GM23338 (cell line): ENCODE measurements around the gene RIT1. TPM values are rescaled to one million over a fixed set of nuclear protein-coding genes. Genes with fewer than 3 reads are reported as not detected.

Experiments
- ATAC-seq: fragments of 200-7000 bp; cut with Tn5 transposase; 3 replicates; pipeline ENCODE4 v1.9.1; 2020
- DNase-seq: peaks from one replicate; pipeline ENCODE4 v3.0.0-alpha.2; 2015; ENCODE audit warnings: low spot score
- H2AFZ ChIP-seq: fragments of 200-600 bp; sonication (generic); 2 replicates; pipeline ENCODE4 v1.8.0; 2016; ENCODE audit warnings: antibody characterized with exemption, mild to moderate bottlenecking, moderate library complexity
- H3F3A ChIP-seq: fragments of 200-600 bp; sonication (generic); replicated peaks from 2 replicates; pipeline ENCODE4 v1.8.0; 2017; ENCODE audit warnings: antibody characterized with exemption, mixed run types, low read depth
- H3K27ac ChIP-seq: fragments of 200-600 bp; sonication (generic); 2 replicates; pipeline ENCODE4 v1.6.1; 2016; ENCODE audit warnings: low read depth
- H3K27me3 ChIP-seq: fragments of 200-600 bp; sonication (generic); 2 replicates; pipeline ENCODE4 v1.8.0; 2016; ENCODE audit warnings: mild to moderate bottlenecking, mixed run types, moderate library complexity; ENCODE audit not compliant: insufficient read depth
- H3K36me3 ChIP-seq: fragments of 200-600 bp; sonication (generic); 2 replicates; pipeline ENCODE4 v1.8.0; 2016; ENCODE audit warnings: mild to moderate bottlenecking; ENCODE audit not compliant: insufficient read depth
- H3K4me1 ChIP-seq: fragments of 200-600 bp; sonication (generic); 2 replicates; pipeline ENCODE4 v1.8.0; 2016; ENCODE audit warnings: mild to moderate bottlenecking, moderate library complexity; ENCODE audit not compliant: insufficient read depth
- H3K4me2 ChIP-seq: fragments of 200-600 bp; sonication (generic); 2 replicates; pipeline ENCODE4 v1.7.1; 2017; ENCODE audit warnings: mixed run types
- H3K4me3 ChIP-seq: fragments of 200-600 bp; sonication (generic); 2 replicates; pipeline ENCODE4 v1.6.1; 2016; ENCODE audit warnings: mixed run types
- H3K79me2 ChIP-seq: fragments of 200-600 bp; sonication (generic); replicated peaks from 2 replicates; pipeline ENCODE4 v1.8.0; 2017; ENCODE audit warnings: mild to moderate bottlenecking; ENCODE audit not compliant: insufficient read depth
- H3K9me2 ChIP-seq: fragments of 200-600 bp; sonication (generic); 2 replicates; pipeline ENCODE4 v1.8.0; 2017; ENCODE audit not compliant: insufficient read depth
- H4K20me1 ChIP-seq: fragments of 200-600 bp; sonication (generic); replicated peaks from 2 replicates; pipeline ENCODE4 v1.8.0; 2017; ENCODE audit warnings: mild to moderate bottlenecking; ENCODE audit not compliant: insufficient read depth
- H3K27ac Mint-ChIP-seq: 2 replicates; pipeline ENCODE4 v1.8.0; 2020; ENCODE audit warnings: inconsistent platforms, mild to moderate bottlenecking, moderate library complexity, mixed read lengths
- H3K27me3 Mint-ChIP-seq: 3 replicates; pipeline ENCODE4 v1.8.0; 2022; ENCODE audit warnings: low read depth, mild to moderate bottlenecking, moderate library complexity, mixed read lengths, inconsistent platforms; ENCODE audit not compliant: insufficient read depth, poor library complexity
- H3K36me3 Mint-ChIP-seq: 3 replicates; pipeline ENCODE4 v1.8.0; 2021; ENCODE audit warnings: low read depth, mild to moderate bottlenecking, inconsistent platforms, moderate library complexity, mixed read lengths
- H3K4me1 Mint-ChIP-seq: 3 replicates; pipeline ENCODE4 v1.8.0; 2020; ENCODE audit warnings: mild to moderate bottlenecking, inconsistent platforms, mixed read lengths
- H3K4me3 Mint-ChIP-seq: 3 replicates; pipeline ENCODE4 v1.8.0; 2021; ENCODE audit warnings: moderate library complexity, mild to moderate bottlenecking, inconsistent platforms, mixed read lengths
- H3K9me3 Mint-ChIP-seq: 3 replicates; pipeline ENCODE4 v1.8.0; 2020; ENCODE audit warnings: moderate library complexity, mild to moderate bottlenecking, inconsistent platforms, mixed read lengths
- EZH2 ChIP-seq: fragments of 200-600 bp; sonication (generic); IDR thresholded peaks from one replicate; pipeline ENCODE4 v1.8.0; 2017; ENCODE audit warnings: antibody characterized with exemption, mild to moderate bottlenecking, low read depth; ENCODE audit not compliant: unreplicated experiment
- EZH2phosphoT487 ChIP-seq: fragments of 200-600 bp; sonication (generic); IDR thresholded peaks from one replicate; pipeline ENCODE4 v1.8.1; 2018; ENCODE audit warnings: antibody characterized with exemption; ENCODE audit not compliant: unreplicated experiment
- JUNB ChIP-seq: IDR thresholded peaks from one replicate; pipeline ENCODE4 v1.6.1; 2016; ENCODE audit warnings: antibody characterized with exemption; ENCODE audit not compliant: unreplicated experiment
- POLR2AphosphoS5 ChIP-seq: IDR thresholded peaks from 2 replicates; pipeline ENCODE4 v1.6.1; 2016; ENCODE audit warnings: antibody characterized with exemption, low read depth
- ZNF114 ChIP-seq: fragments of 250-450 bp; sonication (Bioruptor Pico); IDR thresholded peaks from 2 replicates; pipeline ENCODE4 v1.5.0; 2020; ENCODE audit warnings: mild to moderate bottlenecking, moderate library complexity
- ZNF331 ChIP-seq: fragments of 250-450 bp; sonication (Bioruptor Pico); IDR thresholded peaks from 2 replicates; pipeline ENCODE4 v1.5.0; 2020; ENCODE audit warnings: low read depth, mild to moderate bottlenecking, moderate library complexity
- polyA plus RNA-seq: library from polyadenylated mRNA; unstranded; fragments of >200 nt; fragmentation: Nextera tagmentation; extraction: Ambion mirVana; gene quantifications from 2 replicates; pipeline ENCODE4 v1.2.1, GENCODE V29; 2016
- total RNA-seq: library from RNA; depleted of rRNA; stranded (reverse); fragments of >200 nt; shearing (Covaris generic); gene quantifications from 2 replicates; pipeline ENCODE4 v1.2.3, GENCODE V29; 2014
- TF ChIP-seq, protein P1 (sequence below), 2 experiments: fragments of 200-600 bp in 1 of 2; sonication (generic) in 1 of 2; conservative IDR thresholded peaks; 2 replicates each; pipeline versions ENCODE4 v1.5.1 to v1.6.1; 2016 to 2017; ENCODE audit warnings: antibody characterized with exemption in 2 of 2, low read depth in 2 of 2, mild to moderate bottlenecking in 2 of 2, moderate library complexity in 1 of 2
- TF ChIP-seq, protein P2 (sequence below): fragments of 250-450 bp; sonication (Bioruptor Pico); IDR thresholded peaks from 2 replicates; pipeline ENCODE4 v1.5.0; 2020; ENCODE audit warnings: mild to moderate bottlenecking, moderate library complexity
- TF ChIP-seq, protein P3 (sequence below): IDR thresholded peaks from one replicate; pipeline ENCODE4 v1.6.1; 2018; ENCODE audit warnings: antibody characterized with exemption; ENCODE audit not compliant: unreplicated experiment
- TF ChIP-seq, protein P4 (sequence below): IDR thresholded peaks from 2 replicates; pipeline ENCODE4 v1.6.1; 2016; ENCODE audit warnings: antibody characterized with exemption

Gene RIT1
- total and polyA plus RNA-seq, 2 experiments from 2014 or later: 21.5 to 24.4 TPM

DNA sequence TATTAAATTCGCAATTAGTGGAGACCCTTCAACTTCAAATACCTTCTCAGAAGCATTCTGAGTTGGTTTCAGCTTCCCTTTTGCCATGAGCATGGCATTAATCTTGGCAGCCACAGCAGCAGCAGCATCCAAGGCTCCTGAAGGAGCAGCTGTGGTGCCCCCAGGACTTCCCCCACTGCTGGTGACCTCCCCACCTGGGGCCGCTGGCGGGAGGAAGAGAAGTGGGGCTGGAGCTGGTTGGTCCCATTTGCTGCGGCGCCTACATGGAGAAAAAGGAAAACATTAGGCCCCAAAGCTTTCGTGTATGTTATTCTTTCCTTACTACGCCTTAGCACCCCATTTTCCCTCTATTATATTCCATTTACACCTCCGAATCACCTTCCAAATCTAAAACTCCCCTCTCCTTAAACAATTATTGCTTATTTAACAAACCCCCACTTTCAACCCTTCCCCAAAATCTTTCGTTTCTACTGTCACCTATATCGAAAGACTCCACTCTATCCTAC, 22.5 kb upstream of the RIT1 start:
- Mint-ChIP-seq H3K9me3 (no peaks in the 10 kb centered on the region), H3K27me3 (peaks cover 6% of the 10 kb centered on the region)
- DNase-seq: no peak

More for the DNA sequence above, 22.5 kb upstream of the RIT1 start:
- Histone ChIP-seq H3K79me2 (peaks cover 55% of the 10 kb centered on the region), H3F3A (peaks cover 13% of the 10 kb centered on the region), H4K20me1 (peaks cover 42% of the 10 kb centered on the region), H3K27ac (peak overlapping the region; percentile 82), H2AFZ (no peak overlapping the region), H3K27me3 (no peaks in the 10 kb centered on the region), H3K9me2 (no peaks in the 10 kb centered on the region), H3K4me3 (peak overlapping the region; percentile 81), H3K4me2 (peak overlapping the region; percentile 94), H3K4me1 (peaks cover 16% of the 10 kb centered on the region), H3K36me3 (peaks cover 44% of the 10 kb centered on the region)
- Mint-ChIP-seq H3K36me3 (peaks cover 10% of the 10 kb centered on the region), H3K4me1 (peaks cover 12% of the 10 kb centered on the region; the same call in 2 of the 3 replicates), H3K27ac (no peak overlapping the region), H3K4me3 (no peak overlapping the region)
- no peak for TF ChIP-seq EZH2phosphoT487
- TF ChIP-seq JUNB: no peak
- no peak for TF ChIP-seq ZNF331 (CRISPR knock-in tag)
- TF ChIP-seq, protein P1, sequence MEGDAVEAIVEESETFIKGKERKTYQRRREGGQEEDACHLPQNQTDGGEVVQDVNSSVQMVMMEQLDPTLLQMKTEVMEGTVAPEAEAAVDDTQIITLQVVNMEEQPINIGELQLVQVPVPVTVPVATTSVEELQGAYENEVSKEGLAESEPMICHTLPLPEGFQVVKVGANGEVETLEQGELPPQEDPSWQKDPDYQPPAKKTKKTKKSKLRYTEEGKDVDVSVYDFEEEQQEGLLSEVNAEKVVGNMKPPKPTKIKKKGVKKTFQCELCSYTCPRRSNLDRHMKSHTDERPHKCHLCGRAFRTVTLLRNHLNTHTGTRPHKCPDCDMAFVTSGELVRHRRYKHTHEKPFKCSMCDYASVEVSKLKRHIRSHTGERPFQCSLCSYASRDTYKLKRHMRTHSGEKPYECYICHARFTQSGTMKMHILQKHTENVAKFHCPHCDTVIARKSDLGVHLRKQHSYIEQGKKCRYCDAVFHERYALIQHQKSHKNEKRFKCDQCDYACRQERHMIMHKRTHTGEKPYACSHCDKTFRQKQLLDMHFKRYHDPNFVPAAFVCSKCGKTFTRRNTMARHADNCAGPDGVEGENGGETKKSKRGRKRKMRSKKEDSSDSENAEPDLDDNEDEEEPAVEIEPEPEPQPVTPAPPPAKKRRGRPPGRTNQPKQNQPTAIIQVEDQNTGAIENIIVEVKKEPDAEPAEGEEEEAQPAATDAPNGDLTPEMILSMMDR (conservative IDR thresholded peaks at IDR 0.05; ENCODE audit: low read depth in 2 of 2): no peak
- no peak for TF ChIP-seq EZH2
- no peak for TF ChIP-seq POLR2AphosphoS5
- TF ChIP-seq ZNF114 (CRISPR knock-in tag): no peak
- TF ChIP-seq, protein P2, sequence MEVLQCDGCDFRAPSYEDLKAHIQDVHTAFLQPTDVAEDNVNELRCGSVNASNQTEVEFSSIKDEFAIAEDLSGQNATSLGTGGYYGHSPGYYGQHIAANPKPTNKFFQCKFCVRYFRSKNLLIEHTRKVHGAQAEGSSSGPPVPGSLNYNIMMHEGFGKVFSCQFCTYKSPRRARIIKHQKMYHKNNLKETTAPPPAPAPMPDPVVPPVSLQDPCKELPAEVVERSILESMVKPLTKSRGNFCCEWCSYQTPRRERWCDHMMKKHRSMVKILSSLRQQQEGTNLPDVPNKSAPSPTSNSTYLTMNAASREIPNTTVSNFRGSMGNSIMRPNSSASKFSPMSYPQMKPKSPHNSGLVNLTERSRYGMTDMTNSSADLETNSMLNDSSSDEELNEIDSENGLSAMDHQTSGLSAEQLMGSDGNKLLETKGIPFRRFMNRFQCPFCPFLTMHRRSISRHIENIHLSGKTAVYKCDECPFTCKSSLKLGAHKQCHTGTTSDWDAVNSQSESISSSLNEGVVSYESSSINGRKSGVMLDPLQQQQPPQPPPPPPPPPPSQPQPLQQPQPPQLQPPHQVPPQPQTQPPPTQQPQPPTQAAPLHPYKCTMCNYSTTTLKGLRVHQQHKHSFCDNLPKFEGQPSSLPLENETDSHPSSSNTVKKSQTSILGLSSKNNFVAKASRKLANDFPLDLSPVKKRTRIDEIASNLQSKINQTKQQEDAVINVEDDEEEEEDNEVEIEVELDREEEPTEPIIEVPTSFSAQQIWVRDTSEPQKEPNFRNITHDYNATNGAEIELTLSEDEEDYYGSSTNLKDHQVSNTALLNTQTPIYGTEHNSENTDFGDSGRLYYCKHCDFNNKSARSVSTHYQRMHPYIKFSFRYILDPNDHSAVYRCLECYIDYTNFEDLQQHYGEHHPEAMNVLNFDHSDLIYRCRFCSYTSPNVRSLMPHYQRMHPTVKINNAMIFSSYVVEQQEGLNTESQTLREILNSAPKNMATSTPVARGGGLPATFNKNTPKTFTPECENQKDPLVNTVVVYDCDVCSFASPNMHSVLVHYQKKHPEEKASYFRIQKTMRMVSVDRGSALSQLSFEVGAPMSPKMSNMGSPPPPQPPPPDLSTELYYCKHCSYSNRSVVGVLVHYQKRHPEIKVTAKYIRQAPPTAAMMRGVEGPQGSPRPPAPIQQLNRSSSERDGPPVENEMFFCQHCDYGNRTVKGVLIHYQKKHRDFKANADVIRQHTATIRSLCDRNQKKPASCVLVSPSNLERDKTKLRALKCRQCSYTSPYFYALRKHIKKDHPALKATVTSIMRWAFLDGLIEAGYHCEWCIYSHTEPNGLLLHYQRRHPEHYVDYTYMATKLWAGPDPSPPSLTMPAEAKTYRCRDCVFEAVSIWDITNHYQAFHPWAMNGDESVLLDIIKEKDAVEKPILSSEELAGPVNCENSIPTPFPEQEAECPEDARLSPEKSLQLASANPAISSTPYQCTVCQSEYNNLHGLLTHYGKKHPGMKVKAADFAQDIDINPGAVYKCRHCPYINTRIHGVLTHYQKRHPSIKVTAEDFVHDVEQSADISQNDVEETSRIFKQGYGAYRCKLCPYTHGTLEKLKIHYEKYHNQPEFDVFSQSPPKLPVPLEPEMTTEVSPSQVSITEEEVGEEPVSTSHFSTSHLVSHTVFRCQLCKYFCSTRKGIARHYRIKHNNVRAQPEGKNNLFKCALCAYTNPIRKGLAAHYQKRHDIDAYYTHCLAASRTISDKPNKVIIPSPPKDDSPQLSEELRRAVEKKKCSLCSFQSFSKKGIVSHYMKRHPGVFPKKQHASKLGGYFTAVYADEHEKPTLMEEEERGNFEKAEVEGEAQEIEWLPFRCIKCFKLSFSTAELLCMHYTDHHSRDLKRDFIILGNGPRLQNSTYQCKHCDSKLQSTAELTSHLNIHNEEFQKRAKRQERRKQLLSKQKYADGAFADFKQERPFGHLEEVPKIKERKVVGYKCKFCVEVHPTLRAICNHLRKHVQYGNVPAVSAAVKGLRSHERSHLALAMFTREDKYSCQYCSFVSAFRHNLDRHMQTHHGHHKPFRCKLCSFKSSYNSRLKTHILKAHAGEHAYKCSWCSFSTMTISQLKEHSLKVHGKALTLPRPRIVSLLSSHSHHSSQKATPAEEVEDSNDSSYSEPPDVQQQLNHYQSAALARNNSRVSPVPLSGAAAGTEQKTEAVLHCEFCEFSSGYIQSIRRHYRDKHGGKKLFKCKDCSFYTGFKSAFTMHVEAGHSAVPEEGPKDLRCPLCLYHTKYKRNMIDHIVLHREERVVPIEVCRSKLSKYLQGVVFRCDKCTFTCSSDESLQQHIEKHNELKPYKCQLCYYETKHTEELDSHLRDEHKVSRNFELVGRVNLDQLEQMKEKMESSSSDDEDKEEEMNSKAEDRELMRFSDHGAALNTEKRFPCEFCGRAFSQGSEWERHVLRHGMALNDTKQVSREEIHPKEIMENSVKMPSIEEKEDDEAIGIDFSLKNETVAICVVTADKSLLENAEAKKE (CRISPR knock-in tag): no peak
- TF ChIP-seq, protein P3, sequence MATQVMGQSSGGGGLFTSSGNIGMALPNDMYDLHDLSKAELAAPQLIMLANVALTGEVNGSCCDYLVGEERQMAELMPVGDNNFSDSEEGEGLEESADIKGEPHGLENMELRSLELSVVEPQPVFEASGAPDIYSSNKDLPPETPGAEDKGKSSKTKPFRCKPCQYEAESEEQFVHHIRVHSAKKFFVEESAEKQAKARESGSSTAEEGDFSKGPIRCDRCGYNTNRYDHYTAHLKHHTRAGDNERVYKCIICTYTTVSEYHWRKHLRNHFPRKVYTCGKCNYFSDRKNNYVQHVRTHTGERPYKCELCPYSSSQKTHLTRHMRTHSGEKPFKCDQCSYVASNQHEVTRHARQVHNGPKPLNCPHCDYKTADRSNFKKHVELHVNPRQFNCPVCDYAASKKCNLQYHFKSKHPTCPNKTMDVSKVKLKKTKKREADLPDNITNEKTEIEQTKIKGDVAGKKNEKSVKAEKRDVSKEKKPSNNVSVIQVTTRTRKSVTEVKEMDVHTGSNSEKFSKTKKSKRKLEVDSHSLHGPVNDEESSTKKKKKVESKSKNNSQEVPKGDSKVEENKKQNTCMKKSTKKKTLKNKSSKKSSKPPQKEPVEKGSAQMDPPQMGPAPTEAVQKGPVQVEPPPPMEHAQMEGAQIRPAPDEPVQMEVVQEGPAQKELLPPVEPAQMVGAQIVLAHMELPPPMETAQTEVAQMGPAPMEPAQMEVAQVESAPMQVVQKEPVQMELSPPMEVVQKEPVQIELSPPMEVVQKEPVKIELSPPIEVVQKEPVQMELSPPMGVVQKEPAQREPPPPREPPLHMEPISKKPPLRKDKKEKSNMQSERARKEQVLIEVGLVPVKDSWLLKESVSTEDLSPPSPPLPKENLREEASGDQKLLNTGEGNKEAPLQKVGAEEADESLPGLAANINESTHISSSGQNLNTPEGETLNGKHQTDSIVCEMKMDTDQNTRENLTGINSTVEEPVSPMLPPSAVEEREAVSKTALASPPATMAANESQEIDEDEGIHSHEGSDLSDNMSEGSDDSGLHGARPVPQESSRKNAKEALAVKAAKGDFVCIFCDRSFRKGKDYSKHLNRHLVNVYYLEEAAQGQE: no peak
- TF ChIP-seq, protein P4, sequence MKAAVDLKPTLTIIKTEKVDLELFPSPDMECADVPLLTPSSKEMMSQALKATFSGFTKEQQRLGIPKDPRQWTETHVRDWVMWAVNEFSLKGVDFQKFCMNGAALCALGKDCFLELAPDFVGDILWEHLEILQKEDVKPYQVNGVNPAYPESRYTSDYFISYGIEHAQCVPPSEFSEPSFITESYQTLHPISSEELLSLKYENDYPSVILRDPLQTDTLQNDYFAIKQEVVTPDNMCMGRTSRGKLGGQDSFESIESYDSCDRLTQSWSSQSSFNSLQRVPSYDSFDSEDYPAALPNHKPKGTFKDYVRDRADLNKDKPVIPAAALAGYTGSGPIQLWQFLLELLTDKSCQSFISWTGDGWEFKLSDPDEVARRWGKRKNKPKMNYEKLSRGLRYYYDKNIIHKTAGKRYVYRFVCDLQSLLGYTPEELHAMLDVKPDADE: no peak
- peak; percentile 18 for ATAC-seq
